ENCODE data around the gene TICRR.

GRCh38 chr15:89640245-89640644 is 65.0 kb downstream of the TICRR start:
- TF ChIP-seq, protein P1, sequence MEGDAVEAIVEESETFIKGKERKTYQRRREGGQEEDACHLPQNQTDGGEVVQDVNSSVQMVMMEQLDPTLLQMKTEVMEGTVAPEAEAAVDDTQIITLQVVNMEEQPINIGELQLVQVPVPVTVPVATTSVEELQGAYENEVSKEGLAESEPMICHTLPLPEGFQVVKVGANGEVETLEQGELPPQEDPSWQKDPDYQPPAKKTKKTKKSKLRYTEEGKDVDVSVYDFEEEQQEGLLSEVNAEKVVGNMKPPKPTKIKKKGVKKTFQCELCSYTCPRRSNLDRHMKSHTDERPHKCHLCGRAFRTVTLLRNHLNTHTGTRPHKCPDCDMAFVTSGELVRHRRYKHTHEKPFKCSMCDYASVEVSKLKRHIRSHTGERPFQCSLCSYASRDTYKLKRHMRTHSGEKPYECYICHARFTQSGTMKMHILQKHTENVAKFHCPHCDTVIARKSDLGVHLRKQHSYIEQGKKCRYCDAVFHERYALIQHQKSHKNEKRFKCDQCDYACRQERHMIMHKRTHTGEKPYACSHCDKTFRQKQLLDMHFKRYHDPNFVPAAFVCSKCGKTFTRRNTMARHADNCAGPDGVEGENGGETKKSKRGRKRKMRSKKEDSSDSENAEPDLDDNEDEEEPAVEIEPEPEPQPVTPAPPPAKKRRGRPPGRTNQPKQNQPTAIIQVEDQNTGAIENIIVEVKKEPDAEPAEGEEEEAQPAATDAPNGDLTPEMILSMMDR (IDR thresholded peaks at IDR 0.05; ENCODE audit: poor library complexity): no peak
- no peak for TF ChIP-seq EZH2 (IDR thresholded peaks at IDR 0.05; ENCODE audit: borderline replicate concordance)

Measured in hepatocyte (in vitro differentiated cells).